Keratinocyte (primary cell): ENCODE results near the gene SLC29A2. TPM values are rescaled to one million over a fixed set of nuclear protein-coding genes. Genes with fewer than 3 reads are reported as not detected.

ENCODE experiments used
- DNase-seq: peaks from one replicate; pipeline ENCODE4 v3.0.0-alpha.2; 2011; ENCODE audit warnings: low read depth, missing footprints, low spot score
- FAIRE-seq: peaks from 2 replicates; lab custom pipeline; 2011; peaks lifted over from hg19 to GRCh38; lab: Jason Lieb, UNC
- H2AFZ ChIP-seq: 2 replicates; pipeline ENCODE4 v1.6.0; 2012; ENCODE audit warnings: low read length, control low read depth, inconsistent platforms; ENCODE audit not compliant: control insufficient read depth
- H3K27ac ChIP-seq: 2 replicates; pipeline ENCODE4 v1.5.1; 2011; ENCODE audit warnings: low read length; ENCODE audit not compliant: control insufficient read depth, insufficient read depth
- H3K27me3 ChIP-seq: 3 replicates; pipeline ENCODE4 v1.6.0; 2011; ENCODE audit warnings: low read length; ENCODE audit not compliant: control insufficient read depth, insufficient read depth; ENCODE audit errors: extremely low read depth
- H3K36me3 ChIP-seq, 2 experiments: 2 replicates in 1 of 2; 3 replicates in 1 of 2; pipeline ENCODE4 v1.5.1; 2011; ENCODE audit warnings: low read length in 2 of 2, mild to moderate bottlenecking in 1 of 2; ENCODE audit not compliant: control insufficient read depth in 2 of 2, insufficient read depth in 2 of 2; ENCODE audit errors: extremely low read depth in 1 of 2
- H3K4me1 ChIP-seq: 3 replicates; pipeline ENCODE4 v1.5.1; 2011; ENCODE audit warnings: low read length; ENCODE audit not compliant: control insufficient read depth, insufficient read depth; ENCODE audit errors: extremely low read depth
- H3K4me2 ChIP-seq: 3 replicates; pipeline ENCODE4 v1.6.0; 2011; ENCODE audit warnings: low read depth, low read length; ENCODE audit not compliant: control insufficient read depth, insufficient read depth; ENCODE audit errors: extremely low read depth
- H3K4me3 ChIP-seq, 3 experiments: fragments of 200-600 bp in 1 of 3; sonication (generic) in 1 of 3; 2 replicates in 2 of 3; 3 replicates in 1 of 3; pipeline ENCODE4 v1.5.1; 2011 to 2016; ENCODE audit warnings: low read length in 3 of 3, mild to moderate bottlenecking in 3 of 3, control low read depth in 2 of 3, inconsistent platforms in 1 of 3, low read depth in 1 of 3, mixed read lengths in 1 of 3, mixed run types in 1 of 3, moderate library complexity in 1 of 3; ENCODE audit not compliant: control insufficient read depth in 2 of 3, insufficient read depth in 2 of 3; ENCODE audit errors: extremely low read depth in 1 of 3
- H3K79me2 ChIP-seq: 2 replicates; pipeline ENCODE4 v1.6.0; 2012; ENCODE audit warnings: low read length; ENCODE audit not compliant: control insufficient read depth, insufficient read depth
- H3K9ac ChIP-seq: 3 replicates; pipeline ENCODE4 v1.6.0; 2011; ENCODE audit warnings: low read length; ENCODE audit not compliant: control insufficient read depth, insufficient read depth; ENCODE audit errors: extremely low read depth
- H3K9me1 ChIP-seq: 3 replicates; pipeline ENCODE4 v1.6.0; 2011; ENCODE audit warnings: low read length; ENCODE audit not compliant: control insufficient read depth, insufficient read depth; ENCODE audit errors: extremely low read depth
- H3K9me3 ChIP-seq: 2 replicates; pipeline ENCODE4 v1.5.1; 2012; ENCODE audit warnings: low read depth, low read length; ENCODE audit not compliant: control insufficient read depth
- H4K20me1 ChIP-seq: 3 replicates; pipeline ENCODE4 v1.6.0; 2011; ENCODE audit warnings: low read length; ENCODE audit not compliant: control insufficient read depth, insufficient read depth; ENCODE audit errors: extremely low read depth
- CTCF ChIP-seq, 3 experiments: IDR thresholded peaks in 1 of 3; conservative IDR thresholded peaks in 1 of 3; optimal IDR thresholded peaks in 1 of 3; 2 replicates in 2 of 3; 3 replicates in 1 of 3; pipeline versions ENCODE3 to v1.5.1; 2011; ENCODE audit warnings: low read length in 3 of 3, mild to moderate bottlenecking in 3 of 3, moderate library complexity in 2 of 3, control low read depth in 1 of 3, inconsistent platforms in 1 of 3; ENCODE audit not compliant: insufficient read depth in 2 of 3; ENCODE audit errors: extremely low read depth in 1 of 3
- EZH2 ChIP-seq: IDR thresholded peaks from one replicate; pipeline ENCODE4 v1.6.1; 2012; ENCODE audit warnings: inconsistent platforms, mild to moderate bottlenecking, low read length, moderate library complexity
- dilution Hi-C: fragments of 300-500 bp; cut with MboI; formaldehyde crosslinking; loops from one replicate; pipeline ENCODE4 v1.7.0; 2020; ENCODE audit warnings: low sequenced_read_pairs; ENCODE audit not compliant: extremely low pct_ligation_motif_present
- polyA plus RNA-seq, 5 experiments: library from polyadenylated mRNA; depleted of rRNA in 3 of 5; stranded (reverse) in 3 of 5; stranded (forward) in 1 of 5; unstranded in 1 of 5; fragments of >200 nt; gene quantifications; 1 replicate in 1 of 5; 2 replicates in 3 of 5; 3 replicates in 1 of 5; pipeline versions ENCODE4 v1.2.1 to v1.2.3, GENCODE V29; 2011 to 2012; ENCODE audit warnings: missing spikeins in 2 of 5, low read depth in 1 of 5, low replicate concordance in 1 of 5

Gene SLC29A2
- polyA plus RNA-seq, 1 donor (not counting 4 experiments of a cell fraction or from before 2014, with no cell fraction given): 1.7 TPM

DNA sequence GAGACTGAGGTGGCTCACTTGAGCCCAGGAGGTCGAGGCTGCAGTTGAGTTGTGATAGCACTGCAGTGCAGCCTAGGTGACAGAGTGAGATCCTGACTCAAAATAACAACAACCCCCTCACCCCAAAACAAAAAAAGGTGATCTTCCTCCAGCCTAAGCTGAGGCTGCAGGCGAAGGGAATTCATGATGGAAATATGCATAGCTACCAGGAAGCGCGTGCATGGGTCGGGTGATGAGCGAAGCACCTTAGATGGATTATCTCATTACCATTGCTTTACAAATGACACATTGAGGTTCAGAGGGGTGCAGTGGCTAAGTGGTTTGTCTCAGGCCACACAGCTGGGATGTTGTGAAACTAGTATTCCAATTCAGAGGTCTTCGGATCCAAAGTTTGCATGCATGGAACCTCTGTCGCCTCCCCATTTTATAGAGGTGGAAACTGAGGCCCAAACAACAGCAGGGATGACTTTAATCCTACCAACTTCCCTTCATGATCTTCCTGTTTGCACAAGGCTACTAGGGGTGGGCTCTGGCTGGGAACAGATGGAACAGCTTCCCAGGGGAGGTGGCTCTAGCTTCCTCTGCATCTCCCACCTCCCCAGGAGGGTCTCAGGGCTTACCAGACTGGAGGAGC is 4.6 kb downstream of the SLC29A2 start:
- peaks cover 7% of the 10 kb centered on the region for H3K4me1 ChIP-seq
- no peak for DNase-seq
- peaks cover 3% of the 10 kb centered on the region for H4K20me1 ChIP-seq
- TF ChIP-seq EZH2 (no peak), CTCF (optimal IDR thresholded peaks at IDR 0.05 in 1 of 3, IDR thresholded peaks at IDR 0.05 in 1 of 3, conservative IDR thresholded peaks at IDR 0.05 in 1 of 3; ENCODE audit: extremely low read depth in 1 of 3, insufficient read depth in 2 of 3, low read length in 3 of 3) (no peak)
- no peak overlapping the region for H3K4me2 ChIP-seq
- no peak overlapping the region for H2AFZ ChIP-seq
- H3K27me3 ChIP-seq: no peaks in the 10 kb centered on the region
- H3K4me3 ChIP-seq: no peak overlapping the region
- no peaks in the 10 kb centered on the region for H3K9me3 ChIP-seq
- H3K79me2 ChIP-seq: no peaks in the 10 kb centered on the region
- dilution Hi-C loops: no loop called here
- H3K9ac ChIP-seq: no peak overlapping the region
- H3K27ac ChIP-seq: no peak overlapping the region
- FAIRE-seq: no peak
- peaks cover 0 to 5% of the 10 kb centered on the region in 2 experiments for H3K36me3 ChIP-seq
- no peaks in the 10 kb centered on the region for H3K9me1 ChIP-seq

DNA sequence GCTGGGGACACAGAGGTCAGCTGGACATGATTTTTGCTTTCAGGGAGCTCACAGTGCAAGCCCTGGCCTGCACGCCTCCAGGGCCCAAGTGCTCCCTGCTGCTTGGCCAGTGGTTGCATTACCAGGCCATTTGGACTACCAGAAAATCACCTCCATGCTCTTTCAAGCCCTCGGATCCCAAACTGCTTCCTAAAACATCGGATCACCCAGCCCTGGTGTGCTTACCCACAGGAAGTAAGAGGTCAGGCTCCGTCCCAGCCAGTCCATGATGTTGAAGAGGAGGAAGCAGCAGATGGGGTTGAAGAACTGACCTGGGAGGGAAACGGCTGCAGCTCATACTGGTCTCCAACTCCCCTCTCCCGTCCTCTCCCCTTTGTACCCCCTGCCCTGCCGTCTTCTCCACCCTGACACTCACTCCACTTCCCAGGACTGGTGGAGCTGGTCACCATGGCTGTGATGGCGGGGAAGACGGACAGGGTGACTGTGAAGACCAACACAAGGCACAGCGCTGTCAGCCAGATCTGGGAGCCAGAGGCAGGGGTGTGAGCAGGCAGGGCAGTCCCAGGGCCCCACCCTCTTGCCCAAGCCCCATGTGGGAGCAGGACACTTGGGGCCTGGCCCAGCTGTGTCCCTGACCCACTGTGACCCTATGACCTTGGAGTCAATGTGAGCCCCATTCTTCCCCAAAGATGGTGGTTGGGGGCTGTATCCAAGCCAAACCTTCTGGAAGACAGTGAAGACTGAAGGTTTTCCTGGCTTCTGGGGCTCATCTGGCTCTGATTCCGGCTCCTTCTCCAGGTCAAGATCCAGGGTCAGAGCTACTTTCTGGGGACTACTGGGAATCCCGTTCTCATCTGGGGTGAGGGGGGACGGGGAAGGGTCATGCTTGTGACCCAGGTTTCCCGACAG is 5.6 kb downstream of the SLC29A2 start:
- no peaks in the 10 kb centered on the region for H3K9me3 ChIP-seq
- no peak for DNase-seq
- H3K36me3 ChIP-seq: peaks cover 0 to 5% of the 10 kb centered on the region in 2 experiments
- no peaks in the 10 kb centered on the region for H3K27me3 ChIP-seq
- no peaks in the 10 kb centered on the region for H3K79me2 ChIP-seq
- H2AFZ ChIP-seq: no peak overlapping the region
- TF ChIP-seq EZH2: no peak
- no peak for TF ChIP-seq CTCF (optimal IDR thresholded peaks at IDR 0.05 in 1 of 3, IDR thresholded peaks at IDR 0.05 in 1 of 3, conservative IDR thresholded peaks at IDR 0.05 in 1 of 3; ENCODE audit: extremely low read depth in 1 of 3, insufficient read depth in 2 of 3, low read length in 3 of 3)
- H4K20me1 ChIP-seq: peaks cover 3% of the 10 kb centered on the region
- H3K27ac ChIP-seq: no peak overlapping the region
- no peak overlapping the region for H3K9ac ChIP-seq
- H3K9me1 ChIP-seq: no peaks in the 10 kb centered on the region
- dilution Hi-C loops: no loop called here
- peaks cover 7% of the 10 kb centered on the region for H3K4me1 ChIP-seq
- FAIRE-seq: no peak
- H3K4me3 ChIP-seq: no peak overlapping the region
- H3K4me2 ChIP-seq: no peak overlapping the region
